Body of pancreas (tissue), 4 donors: ENCODE measurements around the gene BRWD1.

Source experiments
- CTCF ChIP-seq, 7 experiments: fragments of 450-650 bp in 4 of 7; fragments of 200-600 bp in 3 of 7; sonication (generic) in 3 of 7; IDR thresholded peaks; one replicate each; pipeline ENCODE4 v1.5.1; 2016 to 2019; ENCODE audit warnings: antibody characterized with exemption in 7 of 7
- POLR2A ChIP-seq, 3 donors: fragments of 450-650 bp; IDR thresholded peaks; one replicate each; pipeline ENCODE4 v1.6.1; 2016; ENCODE audit warnings: antibody characterized with exemption in 3 of 3, mild to moderate bottlenecking in 2 of 3

DNA sequence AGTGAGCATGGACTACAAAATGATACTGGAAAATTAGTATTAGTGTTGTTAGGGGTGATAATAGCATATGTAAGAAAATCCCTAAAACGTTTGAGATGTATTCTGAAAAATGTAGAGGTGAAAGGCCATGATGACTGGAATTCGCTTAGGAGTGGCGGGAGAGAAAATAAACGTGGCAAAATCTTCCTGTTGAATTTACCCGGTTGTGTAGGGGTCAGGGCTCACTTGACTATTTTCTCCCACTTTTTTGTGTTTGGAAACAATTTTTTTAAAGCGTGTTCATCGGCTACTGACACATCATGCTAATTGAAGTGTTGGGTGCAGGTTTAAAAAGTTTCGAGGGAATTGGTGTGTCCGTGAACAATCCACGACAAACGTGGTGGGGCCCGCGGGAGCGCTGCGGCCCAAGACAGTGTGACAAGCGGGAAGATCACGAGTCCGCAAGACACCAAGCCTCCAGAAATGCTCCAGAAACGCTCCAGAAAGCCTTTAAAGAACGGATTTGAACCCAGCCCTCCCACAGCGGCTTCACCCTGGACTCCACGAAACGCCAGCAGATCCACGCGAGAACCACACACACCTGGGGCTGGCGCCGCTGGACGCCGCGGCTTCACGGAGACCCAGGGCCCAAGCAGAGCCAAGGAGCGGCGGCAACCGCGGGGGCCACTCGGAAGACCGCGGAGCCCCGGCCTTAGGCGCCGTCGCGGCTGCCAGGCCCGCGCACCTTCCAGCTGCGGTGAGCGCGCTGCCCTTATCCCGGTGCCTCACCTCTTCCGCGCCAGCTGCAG, 130.8 kb downstream of the BRWD1 start:
- TF ChIP-seq POLR2A (IDR thresholded peaks at IDR 0.05) (no peak), CTCF (IDR thresholded peaks at IDR 0.05) (no peak)
